ENCODE data around the gene MGAT5B. TPM values are rescaled to one million over a fixed set of nuclear protein-coding genes. Genes with fewer than 3 reads are reported as not detected.

The MGAT5B gene
- total RNA-seq, 1 donor from 2014 or later = 0.40 TPM

GRCh38 chr17:76872221-76872873 is 4.1 kb downstream of the MGAT5B start:
- H3K36me3 Mint-ChIP-seq (ENCODE audit: unreplicated experiment) = no peaks in the 10 kb centered on the region
- H3K9me3 Mint-ChIP-seq (ENCODE audit: unreplicated experiment) = peaks cover 6% of the 10 kb centered on the region
- H3K27ac Mint-ChIP-seq (ENCODE audit: unreplicated experiment) = no peak overlapping the region
- peaks cover 16% of the 10 kb centered on the region for H3K27me3 Mint-ChIP-seq (ENCODE audit: unreplicated experiment)
- peaks cover 25% of the 10 kb centered on the region for H3K4me1 Mint-ChIP-seq (ENCODE audit: unreplicated experiment)
- TF ChIP-seq CTCF (IDR thresholded peaks at IDR 0.05) = no peak
- no peak overlapping the region for H3K4me3 Mint-ChIP-seq (ENCODE audit: unreplicated experiment)
- DNase-seq (ENCODE audit: extremely low spot score, unreplicated experiment) = no peak

GRCh38 chr17:76872874-76873221 is 4.6 kb downstream of the MGAT5B start:
- Mint-ChIP-seq H3K9me3 (ENCODE audit: unreplicated experiment) (peaks cover 6% of the 10 kb centered on the region), H3K4me1 (ENCODE audit: unreplicated experiment) (peaks cover 20% of the 10 kb centered on the region), H3K4me3 (ENCODE audit: unreplicated experiment) (no peak overlapping the region), H3K27me3 (ENCODE audit: unreplicated experiment) (peaks cover 16% of the 10 kb centered on the region), H3K27ac (ENCODE audit: unreplicated experiment) (no peak overlapping the region), H3K36me3 (ENCODE audit: unreplicated experiment) (no peaks in the 10 kb centered on the region)
- no peak for TF ChIP-seq CTCF (IDR thresholded peaks at IDR 0.05)
- DNase-seq (ENCODE audit: extremely low spot score, unreplicated experiment) = no peak

- no peak for TF ChIP-seq CTCF (IDR thresholded peaks at IDR 0.05)
- no peaks in the 10 kb centered on the region for H3K36me3 Mint-ChIP-seq (ENCODE audit: unreplicated experiment)
- peaks cover 15% of the 10 kb centered on the region for H3K27me3 Mint-ChIP-seq (ENCODE audit: unreplicated experiment)
- H3K4me3 Mint-ChIP-seq (ENCODE audit: unreplicated experiment) = no peak overlapping the region
- no peak overlapping the region for H3K27ac Mint-ChIP-seq (ENCODE audit: unreplicated experiment)
- peaks cover 19% of the 10 kb centered on the region for H3K4me1 Mint-ChIP-seq (ENCODE audit: unreplicated experiment)
- no peak for DNase-seq (ENCODE audit: extremely low spot score, unreplicated experiment)
- H3K9me3 Mint-ChIP-seq (ENCODE audit: unreplicated experiment) = peaks cover 6% of the 10 kb centered on the region
Measured at GRCh38 chr17:76873856-76874255, 5.7 kb downstream of the MGAT5B start.

GRCh38 chr17:76877437-76877836 is 9.2 kb downstream of the MGAT5B start:
- DNase-seq (ENCODE audit: extremely low spot score, unreplicated experiment) = no peak
- Mint-ChIP-seq H3K36me3 (ENCODE audit: unreplicated experiment) (no peaks in the 10 kb centered on the region), H3K27me3 (ENCODE audit: unreplicated experiment) (peaks cover 26% of the 10 kb centered on the region), H3K27ac (ENCODE audit: unreplicated experiment) (no peak overlapping the region), H3K4me3 (ENCODE audit: unreplicated experiment) (no peak overlapping the region), H3K9me3 (ENCODE audit: unreplicated experiment) (peaks cover 6% of the 10 kb centered on the region), H3K4me1 (ENCODE audit: unreplicated experiment) (peaks cover 8% of the 10 kb centered on the region)
- TF ChIP-seq CTCF (IDR thresholded peaks at IDR 0.05) = no peak

- H3K9me3 Mint-ChIP-seq (ENCODE audit: unreplicated experiment) = peaks cover 6% of the 10 kb centered on the region
- peaks cover 26% of the 10 kb centered on the region for H3K27me3 Mint-ChIP-seq (ENCODE audit: unreplicated experiment)
- H3K36me3 Mint-ChIP-seq (ENCODE audit: unreplicated experiment) = no peaks in the 10 kb centered on the region
- H3K4me3 Mint-ChIP-seq (ENCODE audit: unreplicated experiment) = no peak overlapping the region
- DNase-seq (ENCODE audit: extremely low spot score, unreplicated experiment) = no peak
- no peak overlapping the region for H3K27ac Mint-ChIP-seq (ENCODE audit: unreplicated experiment)
- no peak for TF ChIP-seq CTCF (IDR thresholded peaks at IDR 0.05)
- H3K4me1 Mint-ChIP-seq (ENCODE audit: unreplicated experiment) = no peaks in the 10 kb centered on the region
Measured at GRCh38 chr17:76878568-76878967, 10.4 kb downstream of the MGAT5B start.

Measured in osteocyte (in vitro differentiated cells).